HL-60 (cell line): ENCODE data around the gene BCAR3.

Experiments used
- CTCF ChIP-seq: IDR thresholded peaks from one replicate; pipeline ENCODE4 v1.5.1; 2011; ENCODE audit warnings: low read length, control low read depth, inconsistent platforms; ENCODE audit not compliant: insufficient read depth
- POLR2AphosphoS5 ChIP-seq: IDR thresholded peaks from 2 replicates; pipeline ENCODE4 v1.6.1; 2012; ENCODE audit warnings: low read depth
- REST ChIP-seq: IDR thresholded peaks from 2 replicates; pipeline ENCODE4 v1.6.1; 2012; ENCODE audit warnings: low read depth; ENCODE audit not compliant: insufficient replicate concordance
- SPI1 ChIP-seq: IDR thresholded peaks from 2 replicates; pipeline ENCODE4 v1.6.1; 2012; ENCODE audit warnings: low read depth, mild to moderate bottlenecking, borderline replicate concordance

DNA sequence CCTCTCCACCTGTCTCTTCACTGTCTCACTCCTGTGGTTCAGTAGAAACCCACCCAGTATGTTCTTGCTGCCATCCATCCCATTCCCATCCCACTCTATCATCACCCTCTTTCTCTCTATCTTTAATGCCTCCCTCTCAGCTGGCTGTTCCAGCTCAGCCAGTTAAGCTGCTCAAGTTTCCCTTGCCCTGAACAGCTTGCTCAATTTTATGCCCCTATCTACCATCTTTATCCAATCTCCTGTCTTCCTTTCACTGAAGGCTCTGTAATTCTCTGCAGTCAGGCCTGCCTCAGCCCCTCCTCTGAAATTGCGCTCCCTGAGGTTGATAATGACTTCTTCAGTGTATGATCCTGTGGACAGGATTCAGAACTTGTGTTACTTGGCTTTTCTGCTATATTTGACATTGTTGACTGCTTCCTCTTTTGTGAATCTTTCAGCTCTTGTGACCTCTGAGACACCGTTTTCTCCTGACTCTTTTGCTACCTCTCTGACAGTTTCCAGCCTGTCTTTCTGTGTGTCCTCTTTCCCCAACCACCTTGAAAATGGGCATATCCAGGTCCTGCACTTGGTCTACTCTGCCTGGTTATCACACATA is 13.9 kb upstream of the BCAR3 start:
- TF ChIP-seq CTCF = no peak
- TF ChIP-seq SPI1 = no peak
- no peak for TF ChIP-seq POLR2AphosphoS5
- no peak for TF ChIP-seq REST
